GM12865 (cell line): ENCODE data around the gene SCLT1.

Source experiments
- DNase-seq: peaks from one replicate; pipeline ENCODE4 v3.0.0; 2010; ENCODE audit warnings: low read depth
- H3K4me3 ChIP-seq: 2 replicates; pipeline ENCODE4 v1.5.1; 2011; ENCODE audit warnings: mild to moderate bottlenecking, low read depth, low read length, control low read depth
- CTCF ChIP-seq: IDR thresholded peaks from 2 replicates; pipeline ENCODE4 v1.5.1; 2011; ENCODE audit warnings: low read length, control low read depth, low read depth, inconsistent platforms; ENCODE audit not compliant: insufficient read depth; ENCODE audit errors: missing control alignments

Gene SCLT1

GRCh38 chr4:128951316-128951715 is 142.0 kb downstream of the SCLT1 start:
- no peak overlapping the region for H3K4me3 ChIP-seq
- no peak for TF ChIP-seq CTCF
- no peak for DNase-seq

- no peak for TF ChIP-seq CTCF
- no peak for DNase-seq
- no peak overlapping the region for H3K4me3 ChIP-seq
These were observed 142.5 kb downstream of the SCLT1 start for GRCh38 chr4:128950796-128951195.

- no peak for DNase-seq
- TF ChIP-seq CTCF, result no peak
- no peak overlapping the region for H3K4me3 ChIP-seq
These were observed 146.4 kb downstream of the SCLT1 start for GRCh38 chr4:128946916-128947315.

GRCh38 chr4:128942607-128943006 is 150.7 kb downstream of the SCLT1 start:
- H3K4me3 ChIP-seq, result no peak overlapping the region
- TF ChIP-seq CTCF, result no peak
- no peak for DNase-seq

- DNase-seq, result no peak
- H3K4me3 ChIP-seq, result no peak overlapping the region
- TF ChIP-seq CTCF, result no peak
These were observed 152.4 kb downstream of the SCLT1 start for GRCh38 chr4:128940971-128941370.

- no peak overlapping the region for H3K4me3 ChIP-seq
- no peak for DNase-seq
- TF ChIP-seq CTCF, result no peak
These were observed 163.3 kb downstream of the SCLT1 start for GRCh38 chr4:128930051-128930450.

GRCh38 chr4:128924951-128925350 is 168.4 kb downstream of the SCLT1 start:
- H3K4me3 ChIP-seq, result no peak overlapping the region
- TF ChIP-seq CTCF, result no peak
- DNase-seq, result no peak
